Measurements from ENCODE around the gene WDR4. TPM values are rescaled to one million over a fixed set of nuclear protein-coding genes. Genes with fewer than 3 reads are reported as not detected.

WDR4 gene
- polyA plus RNA-seq, 2 of the 4 experiments (the other 2 are of a cell fraction) = 25.2 to 35.0 TPM

DNA sequence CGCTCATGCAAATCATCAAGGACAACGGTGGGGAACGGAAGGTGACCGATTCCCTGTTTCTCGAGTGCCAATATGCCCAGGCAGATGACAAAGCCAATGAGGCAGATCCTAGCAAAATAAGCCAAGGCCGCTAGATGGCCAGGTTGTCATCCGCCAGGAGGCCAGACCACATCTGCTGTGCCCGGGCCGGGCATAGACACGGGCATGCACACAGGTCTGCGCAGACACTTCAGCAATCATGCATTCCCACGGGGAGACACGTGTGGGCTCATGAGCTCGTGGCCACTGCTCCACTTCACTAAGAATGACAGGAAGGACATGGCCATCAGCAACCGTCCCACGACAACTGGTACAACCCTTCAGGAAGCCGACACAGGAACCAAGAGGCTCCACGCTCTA, 23.4 kb downstream of the WDR4 start:
- CTCF ChIA-PET = interaction anchor here (0.6 kb wide), 1 partner anchor 25 kb away, joined by 3 read pairs; no protein-coding TSS in a partner anchor
- POLR2A ChIA-PET = no interaction called here
- no peak overlapping the region for H3K4me2 ChIP-seq
- WGBS (ENCODE audit: missing lambda C conversion rate) = 84% methylated on average over 15 of the region's 18 CpGs
- no peaks in the 10 kb centered on the region for H3K4me1 ChIP-seq
- no peaks in the 10 kb centered on the region for H3K9me3 ChIP-seq
- FAIRE-seq (no peak), DNase-seq (ENCODE audit: low read depth in 1 of 2, low spot score in 1 of 2) (no peak), ATAC-seq (no peak)
- H3K4me3 ChIP-seq = no peak overlapping the region
- H3K27ac ChIP-seq = no peak overlapping the region
- no peak for TF ChIP-seq ZSCAN20 (CRISPR knock-in tag; IDR thresholded peaks at IDR 0.05)
- TF ChIP-seq, protein P1, sequence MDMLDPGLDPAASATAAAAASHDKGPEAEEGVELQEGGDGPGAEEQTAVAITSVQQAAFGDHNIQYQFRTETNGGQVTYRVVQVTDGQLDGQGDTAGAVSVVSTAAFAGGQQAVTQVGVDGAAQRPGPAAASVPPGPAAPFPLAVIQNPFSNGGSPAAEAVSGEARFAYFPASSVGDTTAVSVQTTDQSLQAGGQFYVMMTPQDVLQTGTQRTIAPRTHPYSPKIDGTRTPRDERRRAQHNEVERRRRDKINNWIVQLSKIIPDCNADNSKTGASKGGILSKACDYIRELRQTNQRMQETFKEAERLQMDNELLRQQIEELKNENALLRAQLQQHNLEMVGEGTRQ (IDR thresholded peaks at IDR 0.05) = no peak
- TF ChIP-seq EHF (CRISPR knock-in tag; IDR thresholded peaks at IDR 0.05) = no peak
- TF ChIP-seq, protein P2, sequence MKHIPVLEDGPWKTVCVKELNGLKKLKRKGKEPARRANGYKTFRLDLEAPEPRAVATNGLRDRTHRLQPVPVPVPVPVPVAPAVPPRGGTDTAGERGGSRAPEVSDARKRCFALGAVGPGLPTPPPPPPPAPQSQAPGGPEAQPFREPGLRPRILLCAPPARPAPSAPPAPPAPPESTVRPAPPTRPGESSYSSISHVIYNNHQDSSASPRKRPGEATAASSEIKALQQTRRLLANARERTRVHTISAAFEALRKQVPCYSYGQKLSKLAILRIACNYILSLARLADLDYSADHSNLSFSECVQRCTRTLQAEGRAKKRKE (CRISPR knock-in tag; IDR thresholded peaks at IDR 0.05; ENCODE audit: low read depth) = no peak
- TF ChIP-seq, protein P3, sequence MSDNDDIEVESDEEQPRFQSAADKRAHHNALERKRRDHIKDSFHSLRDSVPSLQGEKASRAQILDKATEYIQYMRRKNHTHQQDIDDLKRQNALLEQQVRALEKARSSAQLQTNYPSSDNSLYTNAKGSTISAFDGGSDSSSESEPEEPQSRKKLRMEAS (IDR thresholded peaks at IDR 0.05) = no peak
- TF ChIP-seq CBX2 (IDR thresholded peaks at IDR 0.05; ENCODE audit: borderline replicate concordance, low read depth) = no peak
- no peak for TF ChIP-seq NFE2L2 (conservative IDR thresholded peaks at IDR 0.05; ENCODE audit: low read length)
- TF ChIP-seq MAFK (IDR thresholded peaks at IDR 0.05; ENCODE audit: partially characterized antibody) = no peak
- no peak for TF ChIP-seq BHLHE40 (IDR thresholded peaks at IDR 0.05; ENCODE audit: low read depth, low read length)
- no peak for TF ChIP-seq GATA3 (IDR thresholded peaks at IDR 0.05; ENCODE audit: borderline replicate concordance)
- TF ChIP-seq FOSL2 (IDR thresholded peaks at IDR 0.05) = no peak
- no peak for TF ChIP-seq FOSL2 (CRISPR knock-in tag; IDR thresholded peaks at IDR 0.05)
- TF ChIP-seq, protein P4, sequence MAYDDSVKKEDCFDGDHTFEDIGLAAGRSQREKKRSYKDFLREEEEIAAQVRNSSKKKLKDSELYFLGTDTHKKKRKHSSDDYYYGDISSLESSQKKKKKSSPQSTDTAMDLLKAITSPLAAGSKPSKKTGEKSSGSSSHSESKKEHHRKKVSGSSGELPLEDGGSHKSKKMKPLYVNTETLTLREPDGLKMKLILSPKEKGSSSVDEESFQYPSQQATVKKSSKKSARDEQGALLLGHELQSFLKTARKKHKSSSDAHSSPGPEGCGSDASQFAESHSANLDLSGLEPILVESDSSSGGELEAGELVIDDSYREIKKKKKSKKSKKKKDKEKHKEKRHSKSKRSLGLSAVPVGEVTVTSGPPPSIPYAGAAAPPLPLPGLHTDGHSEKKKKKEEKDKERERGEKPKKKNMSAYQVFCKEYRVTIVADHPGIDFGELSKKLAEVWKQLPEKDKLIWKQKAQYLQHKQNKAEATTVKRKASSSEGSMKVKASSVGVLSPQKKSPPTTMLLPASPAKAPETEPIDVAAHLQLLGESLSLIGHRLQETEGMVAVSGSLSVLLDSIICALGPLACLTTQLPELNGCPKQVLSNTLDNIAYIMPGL (CRISPR knock-in tag; IDR thresholded peaks at IDR 0.05; ENCODE audit: borderline replicate concordance) = no peak
- no peak for TF ChIP-seq CEBPB (IDR thresholded peaks at IDR 0.05)
- TF ChIP-seq JUNB (IDR thresholded peaks at IDR 0.05) = no peak
- TF ChIP-seq TFCP2L1 (CRISPR knock-in tag; IDR thresholded peaks at IDR 0.05) = no peak
- TF ChIP-seq PHF8 (IDR thresholded peaks at IDR 0.05; ENCODE audit: borderline replicate concordance, low read depth) = no peak
- TF ChIP-seq EP300 (IDR thresholded peaks at IDR 0.05) = no peak
- TF ChIP-seq POLR2A (IDR thresholded peaks at IDR 0.05; ENCODE audit: low read length) = no peak
- TF ChIP-seq HOXB5 (CRISPR knock-in tag; IDR thresholded peaks at IDR 0.05) = no peak
- no peak for TF ChIP-seq CHD4 (IDR thresholded peaks at IDR 0.05; ENCODE audit: borderline replicate concordance)

DNA sequence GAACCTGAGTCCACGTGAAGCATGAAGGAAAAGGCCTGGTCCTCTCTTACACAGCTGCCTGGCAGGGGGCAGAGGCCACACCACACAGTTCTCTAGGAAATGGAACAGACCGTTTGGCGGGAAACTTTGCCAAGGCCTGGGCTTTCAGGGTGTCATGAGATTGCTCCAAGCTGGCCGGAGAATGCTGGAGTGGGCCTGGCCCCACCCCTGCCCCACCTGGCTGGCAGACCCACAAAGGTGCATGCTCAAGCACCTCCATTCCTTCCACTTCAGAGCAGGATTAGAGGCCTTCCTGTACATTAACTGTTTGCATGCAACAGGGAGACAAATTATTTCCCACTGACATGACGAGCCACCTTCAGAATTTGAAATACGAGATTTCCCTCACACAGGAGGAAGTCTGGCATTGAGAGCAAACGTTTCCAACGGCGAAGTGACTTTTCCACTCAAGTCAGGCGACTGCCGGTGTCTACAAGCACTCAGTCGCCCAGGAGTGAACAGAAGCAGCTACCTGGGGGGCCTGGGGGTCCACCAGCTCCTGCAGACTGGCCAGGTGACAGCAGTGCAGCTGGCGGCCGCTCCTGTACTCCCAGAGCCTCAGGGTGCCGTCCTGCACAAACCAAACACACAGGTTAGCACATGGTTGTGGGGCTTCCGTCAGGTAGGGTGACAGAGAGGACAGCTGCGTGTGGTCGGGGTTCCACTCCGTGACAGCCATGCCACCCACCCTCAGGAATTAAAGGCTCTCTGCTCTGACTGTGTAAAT, 24.0 kb downstream of the WDR4 start:
- FAIRE-seq = no peak
- ChIA-PET POLR2A (no interaction called here), CTCF (interaction anchor here (0.6 to 1.5 kb wide), 2 partner anchors 11 to 24 kb away, joined by 3 read pairs; no protein-coding TSS in a partner anchor)
- 86% methylated on average over 19 of the region's 19 CpGs for WGBS (ENCODE audit: missing lambda C conversion rate)
- TF ChIP-seq KDM5A (IDR thresholded peaks at IDR 0.05) (no peak), HEYL (CRISPR knock-in tag; IDR thresholded peaks at IDR 0.05) (no peak), RFX5 (IDR thresholded peaks at IDR 0.05) (no peak), CHD4 (IDR thresholded peaks at IDR 0.05; ENCODE audit: borderline replicate concordance) (no peak), HOXB13 (CRISPR knock-in tag; IDR thresholded peaks at IDR 0.05; ENCODE audit: low read depth) (no peak), CBX8 (IDR thresholded peaks at IDR 0.05) (no peak), TFCP2L1 (CRISPR knock-in tag; IDR thresholded peaks at IDR 0.05) (no peak), GATA3 (IDR thresholded peaks at IDR 0.05; ENCODE audit: borderline replicate concordance) (no peak), HDAC2 (IDR thresholded peaks at IDR 0.05) (no peak), PHF8 (IDR thresholded peaks at IDR 0.05; ENCODE audit: borderline replicate concordance, low read depth) (no peak)
- TF ChIP-seq, protein P5, sequence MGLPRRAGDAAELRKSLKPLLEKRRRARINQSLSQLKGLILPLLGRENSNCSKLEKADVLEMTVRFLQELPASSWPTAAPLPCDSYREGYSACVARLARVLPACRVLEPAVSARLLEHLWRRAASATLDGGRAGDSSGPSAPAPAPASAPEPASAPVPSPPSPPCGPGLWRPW (IDR thresholded peaks at IDR 0.05) = no peak
- TF ChIP-seq, protein P6, sequence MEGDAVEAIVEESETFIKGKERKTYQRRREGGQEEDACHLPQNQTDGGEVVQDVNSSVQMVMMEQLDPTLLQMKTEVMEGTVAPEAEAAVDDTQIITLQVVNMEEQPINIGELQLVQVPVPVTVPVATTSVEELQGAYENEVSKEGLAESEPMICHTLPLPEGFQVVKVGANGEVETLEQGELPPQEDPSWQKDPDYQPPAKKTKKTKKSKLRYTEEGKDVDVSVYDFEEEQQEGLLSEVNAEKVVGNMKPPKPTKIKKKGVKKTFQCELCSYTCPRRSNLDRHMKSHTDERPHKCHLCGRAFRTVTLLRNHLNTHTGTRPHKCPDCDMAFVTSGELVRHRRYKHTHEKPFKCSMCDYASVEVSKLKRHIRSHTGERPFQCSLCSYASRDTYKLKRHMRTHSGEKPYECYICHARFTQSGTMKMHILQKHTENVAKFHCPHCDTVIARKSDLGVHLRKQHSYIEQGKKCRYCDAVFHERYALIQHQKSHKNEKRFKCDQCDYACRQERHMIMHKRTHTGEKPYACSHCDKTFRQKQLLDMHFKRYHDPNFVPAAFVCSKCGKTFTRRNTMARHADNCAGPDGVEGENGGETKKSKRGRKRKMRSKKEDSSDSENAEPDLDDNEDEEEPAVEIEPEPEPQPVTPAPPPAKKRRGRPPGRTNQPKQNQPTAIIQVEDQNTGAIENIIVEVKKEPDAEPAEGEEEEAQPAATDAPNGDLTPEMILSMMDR (IDR thresholded peaks at IDR 0.05) = no peak
- TF ChIP-seq, protein P2 (CRISPR knock-in tag; IDR thresholded peaks at IDR 0.05; ENCODE audit: low read depth) = no peak
- Histone ChIP-seq H3K27ac (no peak overlapping the region), H3K4me1 (no peaks in the 10 kb centered on the region), H3K9me3 (no peaks in the 10 kb centered on the region), H3K4me3 (no peak overlapping the region), H3K4me2 (no peak overlapping the region)
- ATAC-seq = no peak
- DNase-seq (ENCODE audit: low read depth in 1 of 2, low spot score in 1 of 2) = no peak

All from A549 (cell line).